ENCODE measurements around the gene DICER1. TPM values are rescaled to one million over a fixed set of nuclear protein-coding genes. Genes with fewer than 3 reads are reported as not detected.

The DICER1 gene
- total RNA-seq, 2 donors from 2014 or later = 47.7 to 85.0 TPM

- H3K4me1 ChIP-seq = peaks cover 1% of the 10 kb centered on the region
- no peaks in the 10 kb centered on the region for H3K9me3 ChIP-seq
- peaks cover 0 to 2% of the 10 kb centered on the region in 2 donors for H3K36me3 ChIP-seq (replicated peaks in 1 of 2; ENCODE audit: insufficient read depth in 1 of 2, low read depth in 2 of 2)
- DNase-seq (no peak), ATAC-seq (no peak)
- no peak overlapping the region for H3K4me3 ChIP-seq
- intact Hi-C loops (cut with DNase I) = no loop called here
- 91 to 94% methylated on average over 6 to 7 of the region's 7 CpGs for WGBS, 2 donors
- no peak for TF ChIP-seq CTCF (IDR thresholded peaks at IDR 0.05)
- no peaks in the 10 kb centered on the region for H3K27me3 ChIP-seq
- H3K27ac ChIP-seq = no peak overlapping the region
Measured at GRCh38 chr14:95190857-95191256, 33.5 kb upstream of the DICER1 start.

GRCh38 chr14:95190346-95190840 lies 33.1 kb upstream of the DICER1 start:
- Histone ChIP-seq H3K9me3 (no peaks in the 10 kb centered on the region), H3K4me1 (peaks cover 6% of the 10 kb centered on the region), H3K36me3 (replicated peaks in 1 of 2; ENCODE audit: insufficient read depth in 1 of 2, low read depth in 2 of 2) (peaks cover 0 to 2% of the 10 kb centered on the region in 2 donors), H3K4me3 (no peak overlapping the region), H3K27me3 (no peaks in the 10 kb centered on the region), H3K27ac (peak overlapping the region in 1 of 4 donors; percentile 15)
- TF ChIP-seq POLR2A (IDR thresholded peaks at IDR 0.05) (no peak), CTCF (IDR thresholded peaks at IDR 0.05) (no peak)
- intact Hi-C loops (cut with DNase I) = no loop called here
- DNase-seq (no peak), ATAC-seq (no peak)
- WGBS, 2 donors = 71 to 82% methylated on average over 3 to 4 of the region's 4 CpGs

- DNase-seq = no peak
- Histone ChIP-seq H3K27me3 (no peaks in the 10 kb centered on the region), H3K9me3 (no peaks in the 10 kb centered on the region), H3K27ac (peak overlapping the region in 1 of 4 donors; percentile 15), H3K4me3 (no peak overlapping the region), H3K4me1 (peaks cover 14% of the 10 kb centered on the region), H3K36me3 (replicated peaks in 1 of 2; ENCODE audit: insufficient read depth in 1 of 2, low read depth in 2 of 2) (no peaks in the 10 kb centered on the region)
- TF ChIP-seq POLR2A (IDR thresholded peaks at IDR 0.05) = no peak
- TF ChIP-seq CTCF (IDR thresholded peaks at IDR 0.05) = no peak
- WGBS, 2 donors = 70 to 73% methylated on average over 5 of the region's 5 CpGs
- ATAC-seq = no peak
- intact Hi-C loops (cut with DNase I) = no loop called here
Measured at GRCh38 chr14:95189367-95190132, 32.2 kb upstream of the DICER1 start.

- no peaks in the 10 kb centered on the region for H3K27me3 ChIP-seq
- no peaks in the 10 kb centered on the region for H3K9me3 ChIP-seq
- H3K4me3 ChIP-seq = no peak overlapping the region
- no peak for ATAC-seq
- intact Hi-C loops (cut with DNase I) = no loop called here
- TF ChIP-seq POLR2A (IDR thresholded peaks at IDR 0.05) = no peak
- TF ChIP-seq CTCF (IDR thresholded peaks at IDR 0.05) = no peak
- H3K36me3 ChIP-seq (replicated peaks in 1 of 2; ENCODE audit: insufficient read depth in 1 of 2, low read depth in 2 of 2) = no peaks in the 10 kb centered on the region
- H3K4me1 ChIP-seq = peaks cover 26% of the 10 kb centered on the region
- 92 to 93% methylated on average over 3 of the region's 3 CpGs for WGBS, 2 donors
- no peak for DNase-seq
- H3K27ac ChIP-seq = no peak overlapping the region
Measured at GRCh38 chr14:95188380-95188779, 31.1 kb upstream of the DICER1 start.
